GM12878 (cell line): ENCODE results near the gene PDF.

ENCODE experiments used
- CHD1 ChIP-seq: IDR thresholded peaks from 2 replicates; pipeline ENCODE4 v1.6.1; 2012; ENCODE audit warnings: low read depth, low read length, improper control_type of control experiment
- CREB1 ChIP-seq: IDR thresholded peaks from 2 replicates; pipeline ENCODE4 v1.6.1; 2012; ENCODE audit warnings: low read depth, mild to moderate bottlenecking, inconsistent platforms
- EZH2 ChIP-seq: IDR thresholded peaks from 2 replicates; pipeline ENCODE4 v1.6.1; 2012; ENCODE audit warnings: low read depth, mild to moderate bottlenecking, control low read depth, inconsistent platforms, low read length, borderline replicate concordance; ENCODE audit not compliant: control insufficient read depth
- GABPA ChIP-seq: IDR thresholded peaks from 2 replicates; pipeline ENCODE4 v1.6.1; 2014; ENCODE audit warnings: antibody characterized with exemption, low read depth, mild to moderate bottlenecking, inconsistent platforms
- NFIC ChIP-seq: IDR thresholded peaks from 2 replicates; pipeline ENCODE4 v1.6.1; 2012; ENCODE audit warnings: low read depth, mild to moderate bottlenecking, inconsistent platforms, low read length, moderate library complexity
- POLR2A ChIP-seq: IDR thresholded peaks from 2 replicates; pipeline ENCODE4 v1.6.1; 2011; ENCODE audit warnings: low read depth, mild to moderate bottlenecking, low read length
- POLR2AphosphoS5 ChIP-seq: IDR thresholded peaks from 2 replicates; pipeline ENCODE4 v1.6.1; 2011; ENCODE audit warnings: mild to moderate bottlenecking, low read length, inconsistent platforms
- TCF12 ChIP-seq: IDR thresholded peaks from 2 replicates; pipeline ENCODE4 v1.6.1; 2011; ENCODE audit warnings: low read depth, mild to moderate bottlenecking, low read length
- ZSCAN29 ChIP-seq: fragments of 450-650 bp; IDR thresholded peaks from 2 replicates; pipeline ENCODE4 v1.6.1; 2017; ENCODE audit warnings: mild to moderate bottlenecking, moderate library complexity
- ZZZ3 ChIP-seq: IDR thresholded peaks from 2 replicates; pipeline ENCODE4 v1.6.1; 2011; ENCODE audit warnings: low read depth; ENCODE audit not compliant: control insufficient read depth, insufficient read length
- TF ChIP-seq, protein P1 (sequence below), 3 experiments: IDR thresholded peaks in 2 of 3; conservative IDR thresholded peaks in 1 of 3; 2 replicates each; pipeline ENCODE4 v1.5.1; 2011; ENCODE audit warnings: low read depth in 3 of 3, low read length in 3 of 3, mild to moderate bottlenecking in 3 of 3, control low read depth in 2 of 3, moderate library complexity in 2 of 3, inconsistent platforms in 1 of 3, mixed read lengths in 1 of 3; ENCODE audit not compliant: control insufficient read depth in 2 of 3, insufficient read depth in 1 of 3; ENCODE audit errors: extremely low read depth in 1 of 3

DNA sequence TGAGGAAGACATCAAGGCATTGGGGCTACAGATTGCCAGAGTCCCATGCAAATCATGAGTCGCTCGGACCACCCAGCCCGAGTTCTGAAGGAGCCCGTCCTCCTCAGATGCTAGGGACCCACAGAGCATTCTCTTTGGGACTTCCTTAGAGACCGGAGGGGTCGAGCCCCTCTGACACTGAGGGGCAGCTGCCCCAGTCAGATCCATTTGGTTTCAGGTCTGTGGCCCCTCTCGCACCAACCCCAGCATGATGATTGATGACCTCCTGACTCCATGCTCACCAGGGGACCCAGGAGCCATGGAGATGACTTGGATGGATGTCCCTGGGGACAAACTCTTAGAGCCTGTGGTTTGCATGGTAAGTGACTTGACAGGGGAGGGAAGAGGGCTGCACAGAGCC, 8.0 kb downstream of the PDF start:
- no peak for TF ChIP-seq CREB1
- TF ChIP-seq NFIC, result no peak
- TF ChIP-seq ZZZ3, result no peak
- no peak for TF ChIP-seq ZSCAN29
- TF ChIP-seq, protein P1, sequence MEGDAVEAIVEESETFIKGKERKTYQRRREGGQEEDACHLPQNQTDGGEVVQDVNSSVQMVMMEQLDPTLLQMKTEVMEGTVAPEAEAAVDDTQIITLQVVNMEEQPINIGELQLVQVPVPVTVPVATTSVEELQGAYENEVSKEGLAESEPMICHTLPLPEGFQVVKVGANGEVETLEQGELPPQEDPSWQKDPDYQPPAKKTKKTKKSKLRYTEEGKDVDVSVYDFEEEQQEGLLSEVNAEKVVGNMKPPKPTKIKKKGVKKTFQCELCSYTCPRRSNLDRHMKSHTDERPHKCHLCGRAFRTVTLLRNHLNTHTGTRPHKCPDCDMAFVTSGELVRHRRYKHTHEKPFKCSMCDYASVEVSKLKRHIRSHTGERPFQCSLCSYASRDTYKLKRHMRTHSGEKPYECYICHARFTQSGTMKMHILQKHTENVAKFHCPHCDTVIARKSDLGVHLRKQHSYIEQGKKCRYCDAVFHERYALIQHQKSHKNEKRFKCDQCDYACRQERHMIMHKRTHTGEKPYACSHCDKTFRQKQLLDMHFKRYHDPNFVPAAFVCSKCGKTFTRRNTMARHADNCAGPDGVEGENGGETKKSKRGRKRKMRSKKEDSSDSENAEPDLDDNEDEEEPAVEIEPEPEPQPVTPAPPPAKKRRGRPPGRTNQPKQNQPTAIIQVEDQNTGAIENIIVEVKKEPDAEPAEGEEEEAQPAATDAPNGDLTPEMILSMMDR (IDR thresholded peaks at IDR 0.05 in 2 of 3, conservative IDR thresholded peaks at IDR 0.05 in 1 of 3; ENCODE audit: control insufficient read depth in 2 of 3, extremely low read depth in 1 of 3, insufficient read depth in 1 of 3, low read depth in 3 of 3, low read length in 3 of 3), result no peak
- TF ChIP-seq POLR2A, result no peak
- TF ChIP-seq CHD1, result no peak
- TF ChIP-seq GABPA, result no peak
- TF ChIP-seq EZH2, result no peak
- no peak for TF ChIP-seq POLR2AphosphoS5
- TF ChIP-seq TCF12, result no peak
